ENCODE results near the gene TTC32.
"Not testable (repeated sequence)": the region's sequence is repeated elsewhere in the genome, so short reads cannot be mapped to it uniquely, and the experiment has no call there.

Gene TTC32

DNA sequence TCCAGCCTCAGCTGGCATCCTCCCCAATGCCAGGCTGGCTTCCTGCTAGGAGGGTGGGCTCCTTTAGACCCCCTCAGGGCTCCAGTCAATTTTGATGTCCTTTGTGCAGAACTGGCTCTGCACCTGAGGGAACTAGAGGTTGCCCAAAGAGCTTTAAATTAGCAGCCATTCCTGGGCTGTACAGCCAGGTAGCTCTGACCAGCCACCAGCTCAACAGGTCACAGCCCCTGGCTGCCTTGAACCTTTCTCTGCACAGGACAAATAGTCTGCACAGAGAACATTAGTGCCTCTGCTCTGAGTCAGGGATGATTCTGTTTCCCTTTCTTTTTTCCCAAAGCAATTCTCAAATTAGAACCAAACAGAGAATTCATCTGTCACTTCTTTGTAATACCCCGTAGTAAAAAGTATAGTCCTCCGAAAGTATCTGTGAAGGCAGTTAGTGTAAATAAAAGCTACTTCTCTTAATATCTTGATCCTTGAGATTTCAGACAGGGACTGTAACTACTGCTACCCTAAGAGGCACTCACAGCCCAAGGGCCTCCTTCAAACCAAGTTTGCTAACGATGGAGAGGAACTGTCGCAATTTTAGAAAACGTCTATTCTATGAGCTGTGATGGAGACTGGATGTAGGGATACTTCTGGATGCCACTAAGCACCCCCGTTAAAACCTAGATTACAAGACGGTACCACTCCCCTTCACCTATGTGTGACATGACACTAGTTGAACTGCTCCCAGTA, 3.0 kb downstream of the TTC32 start:
- DNase-seq, result no peak

- DNase-seq, result no peak
These were observed 4.0 kb downstream of the TTC32 start for GRCh38 chr2:19897623-19898245.

DNA sequence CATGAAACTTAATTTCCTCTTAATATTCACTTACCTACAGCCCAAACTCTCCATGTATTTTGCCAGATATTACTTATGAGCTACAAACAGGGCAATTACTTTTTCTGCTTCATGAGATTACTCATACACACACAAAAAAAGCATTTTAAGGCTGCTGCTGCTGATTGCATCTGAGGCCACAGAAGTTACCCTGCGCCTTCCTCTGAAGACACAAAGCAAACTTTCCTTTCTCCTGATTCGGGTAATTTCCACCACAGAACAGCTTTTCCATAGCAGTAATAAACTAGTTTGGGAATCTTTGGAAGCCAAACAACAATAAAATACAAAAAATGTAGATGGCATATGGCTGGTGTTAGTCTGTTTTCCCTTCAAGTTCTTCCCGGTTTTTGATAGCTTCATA, 6.2 kb downstream of the TTC32 start:
- DNase-seq, result no peak

DNA sequence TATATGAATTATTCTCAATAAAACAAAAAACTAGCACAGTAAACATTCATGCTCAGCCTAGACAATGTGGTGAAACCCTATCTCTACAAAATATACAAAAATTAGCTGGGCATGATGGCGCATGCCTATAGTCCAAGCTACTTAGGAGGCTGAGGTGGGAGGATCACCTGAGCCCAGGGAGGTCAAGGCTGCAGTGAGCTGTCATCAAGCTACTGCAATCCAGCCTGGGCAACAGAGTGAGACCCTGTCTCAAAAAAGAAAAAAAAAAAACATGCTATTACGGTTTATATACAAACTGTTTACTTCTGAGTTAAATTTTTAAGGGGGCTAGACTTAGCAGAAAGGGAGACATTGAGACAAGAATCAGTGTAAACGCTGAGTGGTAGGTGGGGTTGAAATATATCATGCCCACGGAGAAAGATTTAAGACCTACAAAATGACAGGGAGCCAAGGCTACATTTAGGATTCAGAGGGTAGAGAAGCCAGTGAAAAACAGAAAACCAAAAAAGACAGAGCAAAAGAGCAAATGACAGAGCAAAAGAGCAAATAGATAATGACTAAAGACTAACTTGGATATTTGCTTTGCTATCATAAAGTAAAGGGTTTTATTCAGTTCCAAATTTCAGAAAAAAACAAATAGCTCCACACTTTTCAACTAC, 7.5 kb downstream of the TTC32 start:
- DNase-seq, result no peak

DNA sequence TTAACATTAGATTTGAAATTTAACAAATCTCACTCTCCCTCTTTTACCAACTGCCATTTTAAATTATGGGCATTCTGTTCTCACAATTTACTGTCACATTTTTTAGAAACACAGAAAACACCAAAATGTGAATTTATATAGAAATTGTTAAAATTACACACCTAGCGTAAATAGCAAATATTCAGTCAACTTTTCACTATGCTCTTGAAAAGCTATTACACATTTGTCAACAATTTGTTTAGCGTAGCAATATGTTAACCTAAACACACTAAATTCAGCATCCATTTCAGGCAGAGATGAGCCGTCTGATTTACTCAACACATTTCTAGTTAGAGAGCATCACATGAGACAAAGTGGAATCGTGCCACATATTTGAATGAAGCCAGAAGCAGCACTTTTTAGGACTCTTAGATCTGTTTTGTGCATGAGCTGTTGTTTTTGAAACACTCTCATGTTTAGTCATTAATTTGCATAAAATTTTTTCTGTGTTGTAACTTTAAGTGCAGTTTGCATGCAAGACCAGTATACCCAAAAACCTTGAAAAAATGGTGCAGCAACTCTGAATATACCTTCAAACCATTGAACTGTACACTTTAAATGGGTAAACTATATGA, 8.2 kb downstream of the TTC32 start:
- DNase-seq, result no peak

- not testable (repeated sequence) for DNase-seq
These were observed 9.8 kb downstream of the TTC32 start for GRCh38 chr2:19891971-19892370.

- DNase-seq, result no peak
These were observed 11.7 kb downstream of the TTC32 start for GRCh38 chr2:19890104-19890503.

DNA sequence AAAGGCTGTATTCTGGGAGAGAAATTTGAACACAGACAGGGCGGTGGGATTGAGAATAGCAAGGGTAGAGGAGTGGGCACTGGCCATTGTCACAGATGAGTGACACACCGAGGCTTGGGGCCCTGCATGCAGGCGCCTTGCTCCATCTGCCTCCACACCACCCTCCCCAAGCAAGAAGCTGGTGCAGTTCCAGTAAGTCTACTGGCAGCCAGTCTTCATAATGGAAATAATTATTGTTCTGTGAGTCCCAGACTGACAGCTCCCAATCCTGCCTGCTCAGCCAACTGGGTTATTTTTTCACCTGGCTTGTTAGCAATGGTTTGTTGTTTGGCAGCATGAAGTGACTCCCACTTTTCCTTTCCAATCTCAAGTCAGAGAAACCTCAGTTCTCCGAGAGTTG, 13.0 kb downstream of the TTC32 start:
- no peak for DNase-seq

GRCh38 chr2:19887510-19887909, 14.3 kb downstream of the TTC32 start:
- DNase-seq, result no peak

DNA sequence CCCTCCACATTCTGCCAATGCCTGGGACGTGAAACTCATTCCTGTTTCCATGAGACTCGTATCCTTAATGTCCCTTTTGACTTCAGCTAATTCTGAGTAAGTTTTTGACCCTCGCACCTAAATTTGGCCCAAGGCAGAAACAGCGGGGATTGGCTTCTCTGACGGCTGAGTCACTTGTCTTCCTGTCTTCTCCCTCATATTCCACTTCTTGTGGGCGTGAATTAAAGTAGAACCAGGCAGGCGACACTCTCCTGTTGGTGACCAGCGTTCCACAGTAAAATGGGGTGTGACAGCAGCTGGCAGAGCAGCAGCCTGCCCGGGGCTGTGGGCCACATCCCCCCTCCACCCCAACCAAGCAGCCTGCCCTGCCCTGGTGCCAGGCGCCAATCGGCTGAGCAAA, 15.5 kb downstream of the TTC32 start:
- no peak for DNase-seq

DNA sequence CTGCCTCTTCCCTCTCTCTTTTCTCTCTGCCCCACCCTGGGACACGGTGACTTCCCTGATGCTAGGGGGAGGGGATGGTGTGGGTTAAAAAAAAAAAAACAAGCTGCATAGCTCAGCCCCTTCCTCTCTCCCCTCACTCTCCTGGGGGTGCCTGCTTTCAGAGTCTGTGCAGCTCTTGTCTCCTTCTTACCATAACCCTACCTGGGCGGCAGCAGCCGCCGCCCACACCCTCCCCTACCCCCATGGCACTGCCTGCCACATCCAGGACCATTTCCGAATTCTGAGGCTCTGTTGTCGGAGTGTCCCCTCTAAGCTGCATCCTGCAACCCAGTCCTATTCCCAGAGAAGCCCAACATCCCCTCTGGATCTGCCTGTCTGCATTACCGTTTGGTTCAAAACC, 16.0 kb downstream of the TTC32 start:
- no peak for DNase-seq

DNA sequence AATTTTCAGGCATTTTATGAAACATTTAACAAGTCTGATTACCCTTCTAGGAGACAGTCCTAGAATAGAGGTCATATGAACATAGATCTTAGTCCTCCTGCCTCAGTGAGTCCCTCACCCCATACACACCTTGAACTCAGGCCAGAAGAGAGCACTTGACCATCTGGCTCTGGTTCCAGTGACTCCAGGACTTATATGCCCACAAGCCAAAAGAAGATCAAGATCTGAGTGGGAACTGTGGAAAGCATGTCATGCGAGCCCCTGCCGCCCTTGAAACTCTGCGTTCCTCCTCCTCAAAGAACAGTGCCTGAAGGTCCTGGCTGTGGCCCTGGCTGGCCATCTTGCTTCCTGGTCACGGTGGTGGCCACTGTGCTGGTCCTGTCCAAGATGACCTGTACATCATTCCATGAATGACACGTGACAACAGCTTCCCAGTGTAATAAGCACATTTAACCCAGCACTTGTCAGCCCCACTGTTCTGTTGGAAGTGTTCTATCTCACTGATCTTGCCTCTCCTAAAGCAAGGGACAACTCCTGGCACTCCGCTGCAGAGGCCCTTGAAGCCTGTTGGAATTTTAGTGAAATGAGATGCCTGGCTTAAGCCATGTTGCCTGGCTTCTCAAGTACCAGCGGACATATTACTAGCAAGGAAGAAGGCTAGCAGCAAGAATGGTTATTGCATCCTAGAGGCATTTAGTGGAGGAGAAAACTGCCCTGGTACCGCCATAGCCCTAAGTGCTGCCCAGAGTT, 17.6 kb downstream of the TTC32 start:
- DNase-seq, result no peak

GRCh38 chr2:19883486-19883885, 18.3 kb downstream of the TTC32 start:
- no peak for DNase-seq

- no peak for DNase-seq
These were observed 19.5 kb downstream of the TTC32 start for GRCh38 chr2:19882286-19882685.

DNA sequence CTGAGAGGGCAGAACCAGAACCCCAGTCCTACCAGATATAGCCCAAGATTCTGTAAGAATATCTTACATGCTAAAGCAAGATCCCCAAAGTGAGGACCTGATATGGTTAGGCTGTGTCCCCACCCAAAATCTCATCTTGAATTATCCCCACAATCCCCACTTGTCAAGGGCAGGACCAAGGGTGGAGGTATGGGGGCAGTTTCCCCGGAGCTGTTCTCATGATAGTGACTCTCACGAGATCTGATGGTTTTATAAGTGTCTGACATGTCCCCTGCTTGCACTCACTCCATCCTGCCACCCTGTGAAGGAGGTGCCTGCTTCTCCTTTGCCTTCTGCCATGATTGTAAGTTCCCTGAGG, 19.9 kb downstream of the TTC32 start:
- no peak for DNase-seq

GRCh38 chr2:19881221-19881907, 20.4 kb downstream of the TTC32 start:
- DNase-seq, result no peak

- not testable (repeated sequence) for DNase-seq
These were observed 21.6 kb downstream of the TTC32 start for GRCh38 chr2:19880191-19880590.

GRCh38 chr2:19879120-19879519, 22.7 kb downstream of the TTC32 start:
- DNase-seq, result no peak

DNA sequence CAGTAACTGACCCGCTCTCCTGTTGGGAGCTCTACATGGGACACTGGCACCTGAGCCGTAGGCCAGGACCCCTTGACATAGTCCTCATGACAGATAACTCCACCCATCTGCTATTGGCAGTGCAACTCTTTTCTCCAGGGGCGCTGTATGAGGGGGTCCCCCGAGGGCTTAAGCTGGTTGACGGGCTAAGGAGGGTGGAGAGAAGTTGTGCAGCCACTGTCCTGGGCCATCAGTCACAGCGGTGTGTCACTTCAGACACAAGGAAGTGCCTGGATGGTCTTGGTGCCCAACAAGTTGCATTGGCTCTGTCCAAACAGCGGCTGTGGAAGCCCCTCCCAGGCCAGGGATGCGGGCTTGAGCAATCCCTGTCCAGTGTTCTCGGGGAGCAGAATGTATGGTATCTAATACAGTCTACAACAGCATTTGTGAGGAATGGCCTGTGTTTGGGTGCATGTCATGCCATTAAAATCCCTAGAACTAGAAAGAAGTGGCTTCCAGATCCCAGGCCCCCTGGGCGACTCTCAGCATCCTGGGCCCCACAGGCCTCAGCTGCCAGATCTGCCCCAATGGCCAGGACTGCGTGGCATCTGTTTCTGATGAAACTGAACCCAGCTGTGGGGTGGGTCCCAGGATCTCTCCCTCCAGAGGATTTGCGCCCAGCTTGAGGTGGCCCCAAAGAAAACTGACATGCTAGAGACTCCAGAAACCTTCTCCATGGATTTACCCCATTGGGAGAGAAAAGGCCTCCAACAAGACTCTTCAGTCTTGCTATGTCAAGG, 23.3 kb downstream of the TTC32 start:
- DNase-seq, result no peak

GRCh38 chr2:19876751-19877150, 25.0 kb downstream of the TTC32 start:
- DNase-seq, result no peak

DNA sequence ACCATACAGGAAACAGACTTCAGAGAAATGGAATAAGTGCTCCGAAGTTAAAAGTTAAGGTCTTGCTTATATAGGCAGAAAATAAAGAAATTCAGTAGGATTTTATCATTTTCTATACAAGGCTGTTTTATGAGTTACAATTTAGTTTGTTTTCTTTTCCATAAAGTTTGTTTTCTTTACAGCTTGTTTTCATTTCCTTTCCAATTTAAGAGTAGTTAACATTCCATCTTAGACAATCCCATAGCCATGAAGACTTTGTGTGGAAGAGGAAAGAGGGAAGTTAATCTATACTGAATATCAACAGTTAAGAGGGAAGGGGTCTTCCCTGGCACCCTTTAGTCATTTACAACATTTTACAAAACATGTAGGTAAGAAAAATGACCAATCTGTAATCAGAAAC, 26.5 kb downstream of the TTC32 start:
- no peak for DNase-seq

DNA sequence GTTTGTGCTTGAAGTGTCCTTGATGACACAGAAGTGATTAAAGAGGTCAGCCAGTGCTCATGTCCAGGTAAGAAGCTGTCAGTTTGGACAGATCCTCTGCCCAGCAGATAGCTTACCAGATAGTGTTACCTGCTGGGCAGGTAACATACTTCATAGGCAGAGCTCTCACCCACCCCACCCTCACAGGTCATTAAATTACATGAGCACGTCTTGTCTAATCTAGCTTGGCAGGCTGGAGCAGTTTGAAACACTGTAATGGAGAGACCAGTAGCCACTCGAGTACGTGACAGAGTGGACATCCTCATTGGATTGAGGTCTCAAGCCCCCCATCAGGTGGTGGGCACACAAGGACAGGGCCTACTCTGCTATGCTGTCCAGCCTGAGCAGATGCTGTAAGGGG, 27.1 kb downstream of the TTC32 start:
- DNase-seq, result no peak
